ENCODE measurements around the gene SART3. TPM values are rescaled to one million over a fixed set of nuclear protein-coding genes. Genes with fewer than 3 reads are reported as not detected.
"Not testable (repeated sequence)": the region's sequence is repeated elsewhere in the genome, so short reads cannot be mapped to it uniquely, and the experiment has no call there.

Gene SART3
- total RNA-seq, 1 donor from 2014 or later: 79.0 TPM

DNA sequence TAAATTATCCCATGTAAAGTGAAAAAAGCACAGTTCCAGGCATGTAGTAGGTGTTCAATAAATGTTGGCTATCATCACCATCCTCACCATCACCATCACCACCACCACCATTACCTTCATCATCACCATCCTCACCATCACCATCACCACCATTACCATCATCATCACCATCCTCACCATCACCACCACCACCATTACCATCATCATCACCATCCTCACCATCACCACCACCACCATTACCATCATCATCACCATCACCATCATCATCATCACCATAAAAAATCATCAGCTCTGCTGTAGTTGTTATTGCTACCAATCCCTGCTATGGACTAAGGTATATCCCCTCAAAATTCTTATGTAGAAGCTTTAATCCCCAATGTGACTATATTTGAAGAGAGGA lies 16.5 kb upstream of the SART3 start:
- Histone ChIP-seq H3K9ac (no peak overlapping the region), H3K36me3 (no peaks in the 10 kb centered on the region), H3K4me1 (no peaks in the 10 kb centered on the region), H4K20me1 (ENCODE audit: low read depth) (no peaks in the 10 kb centered on the region), H3K27me3 (no peaks in the 10 kb centered on the region), H3K9me3 (ENCODE audit: low read depth) (no peaks in the 10 kb centered on the region), H3K27ac (no peak overlapping the region), H3F3A (ENCODE audit: low read depth) (no peaks in the 10 kb centered on the region), H3K79me2 (ENCODE audit: low read depth) (no peaks in the 10 kb centered on the region), H3K4me3 (no peak overlapping the region), H2AFZ (replicated peaks) (no peak overlapping the region), H3K4me2 (no peak overlapping the region)
- no peak for DNase-seq (ENCODE audit: low spot score)
- TF ChIP-seq, protein P1, sequence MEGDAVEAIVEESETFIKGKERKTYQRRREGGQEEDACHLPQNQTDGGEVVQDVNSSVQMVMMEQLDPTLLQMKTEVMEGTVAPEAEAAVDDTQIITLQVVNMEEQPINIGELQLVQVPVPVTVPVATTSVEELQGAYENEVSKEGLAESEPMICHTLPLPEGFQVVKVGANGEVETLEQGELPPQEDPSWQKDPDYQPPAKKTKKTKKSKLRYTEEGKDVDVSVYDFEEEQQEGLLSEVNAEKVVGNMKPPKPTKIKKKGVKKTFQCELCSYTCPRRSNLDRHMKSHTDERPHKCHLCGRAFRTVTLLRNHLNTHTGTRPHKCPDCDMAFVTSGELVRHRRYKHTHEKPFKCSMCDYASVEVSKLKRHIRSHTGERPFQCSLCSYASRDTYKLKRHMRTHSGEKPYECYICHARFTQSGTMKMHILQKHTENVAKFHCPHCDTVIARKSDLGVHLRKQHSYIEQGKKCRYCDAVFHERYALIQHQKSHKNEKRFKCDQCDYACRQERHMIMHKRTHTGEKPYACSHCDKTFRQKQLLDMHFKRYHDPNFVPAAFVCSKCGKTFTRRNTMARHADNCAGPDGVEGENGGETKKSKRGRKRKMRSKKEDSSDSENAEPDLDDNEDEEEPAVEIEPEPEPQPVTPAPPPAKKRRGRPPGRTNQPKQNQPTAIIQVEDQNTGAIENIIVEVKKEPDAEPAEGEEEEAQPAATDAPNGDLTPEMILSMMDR (IDR thresholded peaks at IDR 0.05): no peak
- TF ChIP-seq EZH2phosphoT487 (IDR thresholded peaks at IDR 0.05) (no peak), EZH2 (IDR thresholded peaks at IDR 0.05) (no peak)
- H3K4me1 Mint-ChIP-seq: peaks cover 7% of the 10 kb centered on the region
- H3K36me3 Mint-ChIP-seq: peaks cover 3% of the 10 kb centered on the region
- H3K27ac Mint-ChIP-seq: no peak overlapping the region
- peaks cover 13% of the 10 kb centered on the region for H3K9me3 Mint-ChIP-seq
- no peak overlapping the region for H3K4me3 Mint-ChIP-seq
- peaks cover 17% of the 10 kb centered on the region for H3K27me3 Mint-ChIP-seq (ENCODE audit: insufficient read depth, low read depth)

DNA sequence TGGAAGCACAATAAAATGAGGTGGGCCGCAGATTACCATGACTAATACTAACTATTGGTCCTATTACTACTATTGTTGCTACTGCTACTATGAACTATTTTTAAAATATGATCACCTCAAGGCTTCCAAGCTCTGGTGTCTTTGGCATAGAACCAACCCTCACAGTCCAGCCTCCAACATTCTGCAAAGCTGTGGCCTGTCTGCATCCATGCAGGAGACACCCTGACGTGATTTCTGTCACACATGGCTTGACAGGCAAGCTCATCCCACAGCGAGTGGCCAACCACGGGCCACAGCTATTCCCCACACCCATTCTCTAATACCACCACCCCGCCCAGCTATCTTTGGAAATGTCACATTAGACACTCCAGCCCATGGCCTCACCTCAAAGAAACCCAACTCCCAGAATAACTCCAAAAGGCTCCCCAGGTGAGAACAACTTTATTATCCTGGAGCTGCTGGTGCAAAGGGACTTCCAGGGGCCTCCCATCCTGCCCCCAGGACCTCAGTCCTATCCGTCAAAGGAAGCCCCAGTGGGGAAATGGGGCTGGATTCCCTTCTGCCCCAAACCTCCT lies 15.8 kb upstream of the SART3 start:
- peaks cover 7% of the 10 kb centered on the region for H3K4me1 Mint-ChIP-seq
- H2AFZ ChIP-seq (replicated peaks): no peak overlapping the region
- H3F3A ChIP-seq (ENCODE audit: low read depth): no peaks in the 10 kb centered on the region
- H3K27ac ChIP-seq: no peak overlapping the region
- no peak overlapping the region for H3K27ac Mint-ChIP-seq
- no peak overlapping the region for H3K4me3 Mint-ChIP-seq
- peaks cover 3% of the 10 kb centered on the region for H3K36me3 Mint-ChIP-seq
- no peak for DNase-seq (ENCODE audit: low spot score)
- no peaks in the 10 kb centered on the region for H3K36me3 ChIP-seq
- H3K27me3 Mint-ChIP-seq (ENCODE audit: insufficient read depth, low read depth): peaks cover 17% of the 10 kb centered on the region
- no peak overlapping the region for H3K9ac ChIP-seq
- no peaks in the 10 kb centered on the region for H4K20me1 ChIP-seq (ENCODE audit: low read depth)
- no peak for TF ChIP-seq EZH2 (IDR thresholded peaks at IDR 0.05)
- TF ChIP-seq EZH2phosphoT487 (IDR thresholded peaks at IDR 0.05): no peak
- TF ChIP-seq, protein P1 (IDR thresholded peaks at IDR 0.05): no peak
- H3K79me2 ChIP-seq (ENCODE audit: low read depth): no peaks in the 10 kb centered on the region
- H3K27me3 ChIP-seq: no peaks in the 10 kb centered on the region
- H3K4me1 ChIP-seq: no peaks in the 10 kb centered on the region
- no peak overlapping the region for H3K4me2 ChIP-seq
- no peaks in the 10 kb centered on the region for H3K9me3 ChIP-seq (ENCODE audit: low read depth)
- H3K4me3 ChIP-seq: no peak overlapping the region
- H3K9me3 Mint-ChIP-seq: peaks cover 13% of the 10 kb centered on the region

DNA sequence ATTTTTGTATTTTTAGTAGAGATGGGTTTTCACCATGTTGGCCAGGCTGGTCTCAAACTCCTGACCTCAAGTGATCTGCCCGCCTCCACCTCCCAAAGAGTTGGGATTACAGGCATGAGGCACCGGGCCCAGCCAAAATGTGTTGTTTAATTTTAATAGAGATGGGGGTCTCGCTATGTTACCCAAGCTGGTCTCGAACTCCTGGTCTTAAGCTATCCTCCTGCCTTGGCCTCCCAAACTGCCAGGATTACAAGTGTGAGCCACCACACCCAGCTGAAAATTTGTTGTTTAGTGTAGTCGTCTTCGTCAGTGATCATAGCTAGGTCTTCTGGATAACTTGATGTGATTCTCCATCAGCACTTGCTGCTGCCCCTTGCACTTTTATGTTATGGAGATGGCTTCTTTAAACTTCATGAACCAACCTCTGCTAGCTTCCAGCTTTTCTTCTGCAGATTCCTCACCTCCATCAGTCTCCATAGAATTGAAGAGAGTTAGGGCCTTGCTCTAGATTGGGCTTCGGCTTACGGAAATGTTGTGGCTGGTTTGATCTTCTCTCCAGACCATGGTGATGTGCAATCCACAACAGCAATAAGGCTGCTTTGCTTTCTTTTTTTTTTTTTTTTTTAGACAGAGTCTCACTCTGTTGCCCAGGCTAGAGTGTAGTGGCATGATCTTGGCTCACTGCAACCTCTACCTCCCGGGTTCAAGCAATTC lies 14.4 kb upstream of the SART3 start:
- H4K20me1 ChIP-seq (ENCODE audit: low read depth): no peaks in the 10 kb centered on the region
- no peak overlapping the region for H3K9ac ChIP-seq
- peaks cover 2% of the 10 kb centered on the region for H3F3A ChIP-seq (ENCODE audit: low read depth)
- H3K9me3 Mint-ChIP-seq: peaks cover 13% of the 10 kb centered on the region
- H3K79me2 ChIP-seq (ENCODE audit: low read depth): no peaks in the 10 kb centered on the region
- H3K36me3 ChIP-seq: no peaks in the 10 kb centered on the region
- TF ChIP-seq, protein P1 (IDR thresholded peaks at IDR 0.05): no peak
- H2AFZ ChIP-seq (replicated peaks): no peak overlapping the region
- peaks cover 7% of the 10 kb centered on the region for H3K4me1 Mint-ChIP-seq
- DNase-seq (ENCODE audit: low spot score): no peak
- no peaks in the 10 kb centered on the region for H3K4me1 ChIP-seq
- no peak overlapping the region for H3K27ac ChIP-seq
- H3K4me2 ChIP-seq: no peak overlapping the region
- no peaks in the 10 kb centered on the region for H3K9me3 ChIP-seq (ENCODE audit: low read depth)
- no peaks in the 10 kb centered on the region for H3K27me3 ChIP-seq
- no peak overlapping the region for H3K4me3 ChIP-seq
- H3K27me3 Mint-ChIP-seq (ENCODE audit: insufficient read depth, low read depth): peaks cover 15% of the 10 kb centered on the region
- H3K27ac Mint-ChIP-seq: peak overlapping the region; percentile 38
- H3K36me3 Mint-ChIP-seq: peaks cover 3% of the 10 kb centered on the region
- H3K4me3 Mint-ChIP-seq: no peak overlapping the region

DNA sequence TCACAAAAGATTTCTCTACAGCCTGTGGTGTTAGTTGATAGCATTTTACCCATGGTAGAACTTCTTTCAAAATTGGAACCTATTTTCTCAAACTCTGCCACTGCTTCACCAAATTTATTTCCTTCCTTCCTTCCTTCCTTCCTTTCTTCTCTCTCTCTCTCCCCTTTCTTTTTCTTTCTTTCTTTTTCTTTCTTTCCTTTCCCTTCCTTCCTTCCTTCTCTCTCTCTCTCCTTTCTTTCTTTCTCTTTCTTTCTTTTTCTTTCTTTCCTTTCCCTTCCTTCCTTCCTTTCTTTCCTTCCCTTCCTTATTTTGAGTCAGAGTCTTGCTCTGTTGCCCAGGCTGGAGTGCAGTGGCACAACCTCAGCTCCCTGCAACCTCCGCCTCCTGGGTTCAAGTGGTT lies 13.3 kb upstream of the SART3 start:
- not testable (repeated sequence) for H4K20me1 ChIP-seq (ENCODE audit: low read depth); H3K9me3 ChIP-seq (ENCODE audit: low read depth); H3K27ac ChIP-seq; H3K4me2 ChIP-seq; H3K36me3 Mint-ChIP-seq; DNase-seq (ENCODE audit: low spot score); H3K27me3 ChIP-seq; H3K4me3 ChIP-seq; H3K4me1 Mint-ChIP-seq; H3K27ac Mint-ChIP-seq; H3K4me3 Mint-ChIP-seq; H2AFZ ChIP-seq (replicated peaks); H3K9ac ChIP-seq; H3K4me1 ChIP-seq; H3K36me3 ChIP-seq; H3K79me2 ChIP-seq (ENCODE audit: low read depth)
- peaks cover 18% of the 10 kb centered on the region for H3K27me3 Mint-ChIP-seq (ENCODE audit: insufficient read depth, low read depth)
- peaks cover 12% of the 10 kb centered on the region for H3F3A ChIP-seq (ENCODE audit: low read depth)
- peaks cover 13% of the 10 kb centered on the region for H3K9me3 Mint-ChIP-seq

Measured in neural progenitor cell (in vitro differentiated cells).